HG03159 (cell line): ENCODE measurements around the gene MRPL48.
A peak's percentile ranks its signal among the peaks of the same experiment; 100 is the strongest.
"Not testable (repeated sequence)": the region's sequence is repeated elsewhere in the genome, so short reads cannot be mapped to it uniquely, and the experiment has no call there.

Source experiments
- ATAC-seq: cut with Tn5 transposase; IDR thresholded peaks from one replicate; pipeline ENCODE4 v1.9.1; 2021; ENCODE audit warnings: mild to moderate bottlenecking, moderate library complexity; ENCODE audit not compliant: unreplicated experiment

MRPL48 gene

GRCh38 chr11:73838443-73839122 lies 50.9 kb downstream of the MRPL48 start:
- ATAC-seq: no peak

DNA sequence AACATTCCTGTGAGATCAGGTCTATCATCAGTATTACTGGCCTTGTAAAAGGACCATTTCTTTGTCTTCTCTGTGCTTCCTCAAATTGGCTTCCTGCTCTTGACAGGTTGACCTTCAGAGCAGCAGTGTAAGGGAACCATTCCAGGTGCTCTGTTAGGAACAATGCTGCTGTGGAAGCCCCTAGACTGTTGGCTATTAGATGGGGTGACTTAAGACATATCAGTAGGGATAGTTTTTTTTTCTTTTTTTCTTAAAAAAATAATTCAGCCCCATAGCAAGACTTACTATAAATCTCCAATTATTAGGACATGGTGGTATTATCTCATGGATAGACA lies 51.4 kb downstream of the MRPL48 start:
- no peak for ATAC-seq

DNA sequence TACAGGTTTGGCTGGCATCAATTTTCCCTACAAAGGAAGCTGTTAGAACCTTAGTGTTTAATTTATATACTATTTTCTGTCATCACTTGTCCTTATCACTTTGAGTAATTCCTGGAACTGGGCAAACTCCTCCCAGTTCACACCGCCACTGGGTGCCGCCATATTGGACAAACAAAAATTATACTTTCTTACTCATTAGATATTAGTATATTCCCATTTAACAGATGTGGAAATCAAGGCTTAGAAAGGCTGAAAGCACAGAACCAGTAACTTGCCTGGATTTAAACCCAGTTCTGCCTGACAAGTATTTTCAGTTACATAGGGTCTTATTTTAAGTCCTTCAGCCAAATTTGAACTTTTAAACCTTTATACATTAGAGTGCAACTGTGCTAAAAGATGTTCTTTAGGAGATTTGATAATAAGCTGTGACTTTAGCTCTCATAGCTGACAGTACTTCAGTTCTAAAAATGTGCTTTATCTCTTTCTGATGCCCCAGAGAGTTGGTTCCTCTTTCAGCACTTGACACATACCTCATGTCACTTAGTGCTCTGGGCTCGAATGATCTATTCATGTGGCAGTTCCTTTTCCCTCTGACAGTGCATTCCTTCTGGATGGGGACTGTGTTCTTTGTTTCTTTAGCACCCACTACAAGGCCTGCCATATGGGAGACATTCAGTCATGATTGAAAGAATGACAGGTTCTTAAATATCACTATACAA lies 63.5 kb downstream of the MRPL48 start:
- no peak for ATAC-seq

DNA sequence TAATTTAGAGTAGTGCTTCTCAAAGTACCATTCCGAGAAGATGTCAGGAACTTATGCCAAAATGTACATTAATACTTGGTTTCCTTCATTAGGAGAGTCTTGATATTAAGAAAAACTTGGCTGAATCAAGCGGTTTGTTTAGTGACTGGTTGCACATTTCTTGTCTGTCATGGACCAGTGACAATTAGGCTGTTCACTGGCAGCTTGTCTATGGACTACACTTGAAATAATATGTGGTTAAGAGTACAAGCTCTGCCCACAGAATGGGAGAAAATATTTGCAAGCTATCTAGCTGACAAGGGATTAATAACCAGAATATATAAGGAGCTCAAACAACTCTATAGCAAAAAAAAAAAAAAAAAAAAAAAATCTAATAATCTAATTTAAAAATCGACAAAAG lies 64.4 kb downstream of the MRPL48 start:
- ATAC-seq: no peak

GRCh38 chr11:73854680-73855079 lies 67.0 kb downstream of the MRPL48 start:
- ATAC-seq: no peak

DNA sequence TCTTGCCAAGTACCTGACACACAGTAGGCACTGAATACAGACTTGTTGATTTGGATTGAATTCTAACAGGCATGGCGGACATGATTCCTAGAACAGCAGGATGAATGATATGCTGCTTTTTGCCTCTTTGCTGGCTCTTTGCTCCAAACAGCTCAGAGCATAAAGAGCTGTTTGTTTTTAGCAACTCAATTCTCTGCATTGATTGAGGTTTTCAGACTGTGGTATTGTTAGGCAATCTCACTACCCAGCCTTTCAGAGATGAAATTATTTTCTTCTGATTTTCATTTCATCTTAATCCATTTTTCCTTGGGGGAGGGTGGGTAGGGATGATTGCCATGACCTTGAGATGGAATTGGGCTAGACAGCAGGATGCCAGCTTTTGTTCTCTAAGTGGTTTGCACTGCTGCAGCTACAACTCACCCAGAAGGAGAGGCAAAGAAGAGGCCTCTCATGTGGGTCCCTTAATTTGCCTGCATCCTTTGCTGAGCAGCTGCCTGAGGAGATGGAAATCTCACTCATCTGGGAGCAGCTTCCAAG lies 68.4 kb downstream of the MRPL48 start:
- ATAC-seq: no peak

DNA sequence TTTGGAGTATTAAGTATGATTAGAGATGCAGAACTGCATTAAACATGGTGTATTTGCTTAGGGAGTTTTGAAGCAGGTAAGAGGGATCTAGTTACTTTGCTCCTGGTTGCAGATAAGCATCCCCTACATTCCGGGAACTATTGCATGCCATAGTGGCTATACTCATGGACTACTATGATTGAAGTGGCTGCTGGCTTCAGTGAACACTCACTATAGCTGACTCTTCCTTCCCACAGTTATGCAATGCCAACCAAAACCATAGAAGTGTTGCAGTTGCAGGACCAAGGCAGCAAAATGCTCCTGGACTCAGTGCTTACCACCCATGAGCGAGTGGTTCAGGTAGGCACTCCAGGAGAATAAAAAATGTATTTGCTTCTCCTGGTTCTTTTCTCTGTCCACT lies 72.0 kb downstream of the MRPL48 start:
- no peak for ATAC-seq

DNA sequence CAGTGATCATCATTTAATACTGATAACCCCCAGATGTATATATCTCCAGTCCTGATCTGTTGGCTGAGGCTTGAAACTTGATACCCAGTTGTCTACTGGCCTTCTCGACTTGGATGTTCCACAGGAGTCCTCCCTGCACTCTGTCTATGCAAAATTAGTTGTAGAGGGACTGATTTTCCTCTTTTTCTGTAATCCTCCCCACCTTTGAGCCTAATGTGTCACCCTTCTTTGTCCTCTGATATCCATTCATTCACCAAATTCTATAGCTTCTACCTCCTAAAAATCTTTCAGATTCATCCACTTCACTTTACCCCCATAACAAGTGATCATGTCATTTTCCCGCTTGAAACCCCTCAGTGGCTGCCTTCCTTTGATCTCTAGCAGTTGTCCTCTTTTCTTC lies 72.5 kb downstream of the MRPL48 start:
- ATAC-seq: no peak

GRCh38 chr11:73862986-73863385 lies 75.3 kb downstream of the MRPL48 start:
- no peak for ATAC-seq

GRCh38 chr11:73866095-73866579 lies 78.5 kb downstream of the MRPL48 start:
- ATAC-seq: no peak

DNA sequence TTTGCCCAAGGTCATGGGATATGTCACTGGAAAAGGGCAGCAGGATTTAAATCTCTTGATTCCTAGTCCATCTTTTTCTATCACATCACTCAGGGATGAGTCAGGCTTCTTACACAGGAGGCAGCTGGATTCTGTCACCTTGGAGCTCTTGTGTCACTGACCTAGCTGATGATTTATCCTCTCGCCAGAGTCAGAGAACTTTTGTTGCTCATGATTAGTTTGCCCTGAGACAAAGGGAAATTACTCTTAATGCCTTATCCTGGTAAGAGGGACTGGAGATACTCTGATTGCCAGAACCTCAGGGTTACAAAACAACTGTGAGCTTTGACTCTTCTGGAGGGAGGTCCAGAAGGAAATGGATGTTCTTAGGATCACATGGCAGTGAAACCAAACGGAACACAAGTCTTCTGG lies 78.9 kb downstream of the MRPL48 start:
- ATAC-seq: no peak

DNA sequence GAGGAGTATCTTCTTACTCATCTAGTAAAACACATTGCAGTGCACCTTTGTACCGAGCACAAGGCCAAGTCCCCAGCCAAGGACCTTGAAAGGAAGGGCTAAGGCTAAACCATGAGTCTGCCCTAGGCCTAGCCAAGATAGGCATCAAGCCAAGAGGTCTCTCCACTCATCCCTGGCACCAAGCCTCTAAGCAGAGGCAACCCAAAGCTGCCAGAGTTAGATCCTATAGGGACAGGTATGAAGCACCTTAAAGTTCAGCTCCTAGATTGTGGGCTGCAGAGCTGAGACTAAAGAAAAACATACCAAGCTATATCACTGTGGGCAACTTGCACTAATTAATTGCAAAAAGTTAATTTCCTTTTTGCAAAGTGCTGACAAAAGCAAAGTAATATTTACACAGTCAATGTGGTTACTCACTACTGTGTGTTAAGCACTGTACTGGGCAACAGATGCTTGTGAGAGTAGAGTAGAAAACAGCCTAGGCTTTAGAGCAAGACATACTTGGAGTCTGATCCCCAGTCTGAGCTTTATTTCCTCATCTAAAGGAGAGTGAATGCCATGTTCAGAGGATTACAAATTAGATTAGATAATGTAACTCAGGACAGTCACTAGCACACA lies 81.8 kb downstream of the MRPL48 start:
- no peak for ATAC-seq

DNA sequence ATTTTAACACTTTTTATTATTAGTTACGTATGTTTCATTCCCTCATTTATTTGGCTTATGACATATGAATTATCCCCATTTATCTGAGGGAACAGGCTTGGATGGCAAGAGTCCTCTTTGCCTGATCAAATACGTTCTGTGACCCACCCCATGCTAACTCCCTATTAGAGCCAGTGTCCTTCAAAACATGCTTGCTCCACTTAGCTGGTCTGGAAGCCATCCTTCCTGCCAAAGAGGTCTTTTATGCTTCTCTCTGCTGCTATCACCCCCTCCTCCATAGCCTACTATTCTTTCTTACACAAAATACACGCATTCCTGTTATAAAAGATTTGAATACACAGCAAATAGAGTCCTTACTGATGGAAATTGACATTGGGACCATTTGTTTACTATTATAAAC lies 82.6 kb downstream of the MRPL48 start:
- no peak for ATAC-seq

DNA sequence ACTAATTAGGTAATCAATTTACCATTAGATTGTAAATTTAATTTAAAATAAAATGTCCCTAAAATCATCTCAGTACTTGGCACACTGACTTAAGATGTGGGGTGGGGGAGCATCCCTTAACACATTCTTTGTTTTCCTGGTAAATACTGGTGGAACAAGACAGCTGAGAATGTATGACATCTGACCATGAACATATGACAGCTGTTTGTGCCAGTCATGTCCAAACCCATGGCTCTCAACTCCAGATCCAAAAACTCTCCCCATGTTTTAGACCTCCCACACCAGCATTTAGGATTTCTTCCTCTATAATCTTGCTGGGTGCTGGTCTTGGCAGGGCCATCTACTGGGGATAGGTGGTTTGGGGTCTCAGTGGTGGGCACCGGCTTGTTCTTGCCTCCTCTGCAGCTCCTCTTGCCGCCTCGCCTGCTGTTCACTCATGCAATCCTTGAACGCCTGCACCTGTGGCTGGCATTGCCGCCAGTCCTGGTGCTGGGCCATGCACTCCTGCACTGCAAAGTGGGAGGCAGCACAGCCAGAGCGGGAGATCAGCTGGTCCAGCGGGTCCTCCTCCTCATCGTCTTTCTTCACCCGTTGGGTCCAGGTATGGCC lies 85.2 kb downstream of the MRPL48 start:
- no peak for ATAC-seq

DNA sequence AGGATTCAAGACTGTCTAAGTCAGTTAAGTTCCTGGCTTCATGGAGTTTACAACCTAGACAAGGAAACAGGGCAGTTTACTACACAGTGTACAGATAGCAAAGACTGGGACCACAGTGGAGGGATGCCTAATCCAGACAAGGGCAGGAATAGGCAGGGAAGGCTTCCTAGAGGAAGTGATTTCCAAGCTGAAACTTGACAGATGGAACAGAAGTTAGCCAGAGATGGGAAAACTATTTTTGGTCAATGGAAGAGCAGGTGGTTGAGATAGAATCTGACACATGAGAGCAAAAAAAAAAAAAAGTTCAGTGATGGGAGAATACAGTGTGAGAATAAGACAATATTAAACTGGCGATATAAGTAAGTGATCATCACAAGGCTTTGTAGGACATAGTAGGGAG lies 87.7 kb downstream of the MRPL48 start:
- ATAC-seq: no peak

DNA sequence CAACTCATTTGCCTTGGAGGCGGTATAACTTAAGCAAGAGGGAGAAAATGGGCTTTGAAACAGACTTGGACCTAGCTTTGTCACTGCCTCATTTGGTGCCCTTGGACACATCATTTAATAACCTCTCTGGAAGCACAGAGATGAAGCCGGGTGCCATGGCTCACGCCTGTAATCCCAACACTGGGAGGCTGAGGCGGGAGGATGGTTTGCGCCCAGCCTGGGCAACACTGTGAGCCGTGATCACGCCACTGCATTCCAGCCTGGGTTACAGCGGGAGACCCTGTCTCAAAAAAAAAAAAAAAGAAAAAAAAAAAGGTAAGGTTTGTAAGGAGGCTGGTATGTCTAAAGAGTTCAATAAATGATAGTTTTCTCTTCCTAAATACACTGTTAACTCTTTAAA lies 88.2 kb downstream of the MRPL48 start:
- ATAC-seq: no peak

DNA sequence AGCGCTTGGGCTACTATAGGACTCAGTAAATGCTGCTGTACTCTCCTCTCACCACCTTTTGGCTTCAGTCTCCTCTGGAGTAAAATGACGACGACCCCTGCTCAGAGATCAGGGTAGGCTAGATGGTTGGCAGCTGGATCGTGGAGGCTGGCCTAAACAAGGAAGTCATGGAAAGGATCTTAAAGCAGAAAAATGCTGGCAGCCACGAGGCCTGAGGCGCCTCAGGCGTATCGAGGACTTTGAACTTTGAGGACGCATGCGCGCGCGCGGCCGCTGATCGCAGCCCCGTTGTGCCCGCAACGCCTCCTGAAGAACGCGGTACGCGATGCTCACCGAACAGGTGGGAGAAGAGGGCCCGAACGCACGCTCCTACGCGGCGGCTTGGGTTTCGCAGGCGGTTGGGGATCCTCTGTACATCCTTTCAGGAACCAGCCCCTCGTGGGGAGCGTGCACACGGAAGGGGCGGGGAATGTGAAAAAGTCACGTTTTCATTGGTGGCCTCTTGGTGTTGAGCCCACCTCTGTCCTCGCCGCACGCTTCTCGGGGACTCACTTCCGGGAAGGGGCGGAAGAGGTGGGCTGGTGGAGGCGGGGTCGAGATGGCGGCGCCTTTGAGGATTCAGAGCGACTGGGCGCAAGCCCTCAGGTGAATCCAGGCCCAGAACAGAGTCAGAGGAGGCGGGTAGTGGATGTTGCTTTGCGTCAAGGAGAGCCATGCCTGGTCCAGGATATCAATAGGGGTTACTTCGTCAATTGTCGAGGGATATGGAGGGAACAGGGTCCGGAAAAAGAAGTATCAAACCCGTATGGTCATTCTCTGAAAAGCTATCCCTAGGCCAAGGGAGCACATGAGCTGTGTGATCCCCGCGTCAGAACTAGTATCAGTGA lies 89.0 kb downstream of the MRPL48 start, which contains the start of the genes COA4 and PAAF1:
Gene COA4, minus strand, starts transcription at position 423 of the 887 bp plus-strand sequence. CDS start 3,468 bp downstream, outside the sequence.
Gene PAAF1, plus strand, starts transcription at position 576 of the 887 bp plus-strand sequence. Its CDS starts 23 bp downstream, at position 599.
- ATAC-seq: peak; percentile 96

- no peak for ATAC-seq
Measured at GRCh38 chr11:73878771-73879170, 91.1 kb downstream of the MRPL48 start.

GRCh38 chr11:73880449-73880848 lies 92.8 kb downstream of the MRPL48 start:
- ATAC-seq: not testable (repeated sequence)

- no peak for ATAC-seq
Measured at GRCh38 chr11:73883856-73884255, 96.2 kb downstream of the MRPL48 start.
